Transverse colon (tissue), 4 donors: Measurements from ENCODE around the gene PITRM1. TPM values are rescaled to one million over a fixed set of nuclear protein-coding genes. Genes with fewer than 3 reads are reported as not detected.

Experiments used
- DNase-seq: peaks from one replicate; pipeline ENCODE4 v3.0.0-alpha.2; 2019
- H3K27ac ChIP-seq, 4 donors: fragments of 200-600 bp; sonication (generic); 2 replicates each; pipeline ENCODE4 v1.5.1; 2016 to 2018; ENCODE audit warnings: inconsistent platforms in 4 of 4
- H3K27me3 ChIP-seq: fragments of 200-600 bp; sonication (generic); 2 replicates; pipeline ENCODE4 v1.5.1; 2017; ENCODE audit warnings: inconsistent platforms
- H3K36me3 ChIP-seq, 4 donors: fragments of 200-600 bp; sonication (generic); 2 replicates each; pipeline ENCODE4 v1.5.1; 2017 to 2019; ENCODE audit warnings: inconsistent platforms in 4 of 4
- H3K4me1 ChIP-seq, 4 donors: fragments of 200-600 bp; sonication (generic); 2 replicates each; pipeline ENCODE4 v1.5.1; 2017 to 2020; ENCODE audit warnings: inconsistent platforms in 4 of 4
- H3K4me3 ChIP-seq, 4 donors: fragments of 200-600 bp; sonication (generic); 1 replicate in 1 of 4; 2 replicates in 3 of 4; pipeline versions ENCODE4 v1.5.1 to v1.6.1; 2017 to 2019; ENCODE audit warnings: inconsistent platforms in 4 of 4
- H3K9me3 ChIP-seq, 2 donors: fragments of 200-600 bp; sonication (generic); 2 replicates each; pipeline ENCODE4 v1.5.1; 2017 to 2019; ENCODE audit warnings: inconsistent platforms in 2 of 2
- CTCF ChIP-seq, 5 experiments: fragments of 200-600 bp in 3 of 5; fragments of 450-650 bp in 2 of 5; sonication (generic) in 3 of 5; IDR thresholded peaks; 1 replicate in 2 of 5; 2 replicates in 3 of 5; pipeline ENCODE4 v1.5.1; 2016 to 2017; ENCODE audit warnings: antibody characterized with exemption in 5 of 5, inconsistent platforms in 3 of 5, mild to moderate bottlenecking in 2 of 5, moderate library complexity in 1 of 5
- EP300 ChIP-seq: sonication (generic); formaldehyde crosslinking; IDR thresholded peaks from one replicate; pipeline ENCODE4 v1.6.1; 2017; ENCODE audit warnings: antibody characterized with exemption, low read depth
- POLR2A ChIP-seq: fragments of 450-650 bp; IDR thresholded peaks from one replicate; pipeline ENCODE4 v1.6.1; 2016; ENCODE audit warnings: antibody characterized with exemption, mild to moderate bottlenecking, moderate library complexity
- POLR2AphosphoS5 ChIP-seq, 3 donors: sonication (generic); formaldehyde crosslinking; IDR thresholded peaks; one replicate each; pipeline ENCODE4 v1.6.1; 2016; ENCODE audit warnings: antibody characterized with exemption in 3 of 3
- WGBS, 2 donors: methylation state at CpG; one replicate each; pipeline ENCODE4 v1.1.5; 2018; ENCODE audit warnings: low coverage in 1 of 2; 5-methylcytosine and 5-hydroxymethylcytosine counted together
- in situ Hi-C, 4 donors: fragments of 200-750 bp; cut with MboI; loops; one replicate each; pipeline versions ENCODE4 v1.15.0 to v1.15.1; 2017; ENCODE audit warnings: low sequenced_read_pairs in 3 of 4, low pct_ligation_motif_present in 1 of 4, low pct_unique_long_range_greater_than_20kb in 1 of 4
- intact Hi-C: fragments of 100-400 bp; cut with DNase I; formaldehyde crosslinking; loops from one replicate; pipeline ENCODE4 v1.15.1; 2023; ENCODE audit warnings: low total_unique reads
- total RNA-seq, 4 donors: library from RNA; depleted of rRNA; stranded (reverse); fragments of >200 nt; gene quantifications; one replicate each; pipeline ENCODE4 v1.1.0, GENCODE V29; 2016

Gene PITRM1
- total RNA-seq, 4 donors from 2014 or later = 50.9 to 108 (median 67.6) TPM

- no peaks in the 10 kb centered on the region for H3K27me3 ChIP-seq
- H3K4me3 ChIP-seq = no peak overlapping the region
- peaks cover 0 to 71% (median 25%) of the 10 kb centered on the region in 4 donors for H3K36me3 ChIP-seq
- TF ChIP-seq POLR2AphosphoS5 (IDR thresholded peaks at IDR 0.05) = no peak
- no peak for TF ChIP-seq CTCF (IDR thresholded peaks at IDR 0.05)
- TF ChIP-seq EP300 = no peak
- TF ChIP-seq POLR2A = no peak
- in situ Hi-C loops = no loop called here
- H3K4me1 ChIP-seq = no peaks in the 10 kb centered on the region
- no peak overlapping the region for H3K27ac ChIP-seq
- intact Hi-C loops = no loop called here
- no peaks in the 10 kb centered on the region for H3K9me3 ChIP-seq
- 88 to 100% methylated on average over 3 to 9 of the region's 9 CpGs for WGBS, 2 donors
- DNase-seq = no peak
Observed at GRCh38 chr10:3152566-3152935, 20.0 kb downstream of the PITRM1 start.

GRCh38 chr10:3151889-3152565, 20.6 kb downstream of the PITRM1 start:
- intact Hi-C loops (no loop called here), in situ Hi-C loops (no loop called here)
- no peak overlapping the region for H3K4me3 ChIP-seq
- DNase-seq = no peak
- H3K9me3 ChIP-seq = no peaks in the 10 kb centered on the region
- peaks cover 0 to 71% (median 28%) of the 10 kb centered on the region in 4 donors for H3K36me3 ChIP-seq
- H3K4me1 ChIP-seq = no peaks in the 10 kb centered on the region
- 80 to 93% methylated on average over 3 to 13 of the region's 13 CpGs for WGBS, 2 donors
- H3K27me3 ChIP-seq = no peaks in the 10 kb centered on the region
- TF ChIP-seq CTCF (IDR thresholded peaks at IDR 0.05) = no peak
- TF ChIP-seq EP300 = no peak
- TF ChIP-seq POLR2AphosphoS5 (IDR thresholded peaks at IDR 0.05) = no peak
- TF ChIP-seq POLR2A = no peak
- H3K27ac ChIP-seq = no peak overlapping the region

- 97 to 98% methylated on average over 11 to 14 of the region's 14 CpGs for WGBS, 2 donors
- peaks cover 0 to 71% (median 27%) of the 10 kb centered on the region in 4 donors for H3K36me3 ChIP-seq
- in situ Hi-C loops (no loop called here), intact Hi-C loops (no loop called here)
- no peaks in the 10 kb centered on the region for H3K9me3 ChIP-seq
- no peaks in the 10 kb centered on the region for H3K4me1 ChIP-seq
- H3K27me3 ChIP-seq = no peaks in the 10 kb centered on the region
- H3K4me3 ChIP-seq = no peak overlapping the region
- TF ChIP-seq CTCF (IDR thresholded peaks at IDR 0.05) (no peak), POLR2AphosphoS5 (IDR thresholded peaks at IDR 0.05) (no peak), EP300 (no peak), POLR2A (no peak)
- H3K27ac ChIP-seq = no peak overlapping the region
- no peak for DNase-seq
Observed at GRCh38 chr10:3150961-3151360, 21.6 kb downstream of the PITRM1 start.

DNA sequence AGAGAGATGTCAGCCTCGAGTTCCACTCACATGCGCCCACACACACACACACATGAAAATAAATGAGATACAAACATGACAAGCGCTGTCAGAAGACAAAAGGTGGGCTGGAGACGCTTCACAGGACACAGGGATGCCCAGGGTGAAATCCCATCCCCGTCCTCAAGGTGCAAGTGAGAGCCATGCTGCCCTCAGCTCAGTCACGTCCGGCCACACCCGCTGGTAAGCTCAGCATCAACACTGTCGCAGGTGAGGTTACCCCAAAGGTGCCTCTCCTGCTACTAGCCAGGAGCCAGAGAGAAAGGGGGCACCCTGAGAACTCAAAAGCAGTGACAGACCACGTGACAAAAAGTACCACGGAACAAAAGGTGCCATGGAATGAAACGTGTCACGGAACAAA, 22.2 kb downstream of the PITRM1 start:
- no peaks in the 10 kb centered on the region for H3K9me3 ChIP-seq
- no peaks in the 10 kb centered on the region for H3K4me1 ChIP-seq
- H3K27me3 ChIP-seq = no peaks in the 10 kb centered on the region
- intact Hi-C loops (no loop called here), in situ Hi-C loops (no loop called here)
- no peak for TF ChIP-seq CTCF (IDR thresholded peaks at IDR 0.05)
- TF ChIP-seq POLR2A = no peak
- TF ChIP-seq EP300 = no peak
- TF ChIP-seq POLR2AphosphoS5 (IDR thresholded peaks at IDR 0.05) = no peak
- no peak overlapping the region for H3K4me3 ChIP-seq
- no peak for DNase-seq
- peaks cover 0 to 73% (median 27%) of the 10 kb centered on the region in 4 donors for H3K36me3 ChIP-seq
- 88 to 93% methylated on average over 4 to 13 of the region's 13 CpGs for WGBS, 2 donors
- no peak overlapping the region for H3K27ac ChIP-seq
